Smooth muscle cell (in vitro differentiated cells): ENCODE results near the gene GINS2. TPM values are rescaled to one million over a fixed set of nuclear protein-coding genes. Genes with fewer than 3 reads are reported as not detected.

ENCODE experiments used
- DNase-seq: peaks from one replicate; lab custom pipeline; 2025; ENCODE audit not compliant: unreplicated experiment; lab: John Stamatoyannopoulos, UW
- H2AFZ ChIP-seq: fragments of 200-600 bp; sonication (generic); 2 replicates; pipeline ENCODE4 v1.6.0; 2016; ENCODE audit warnings: antibody characterized with exemption, low read depth, mild to moderate bottlenecking
- H3F3A ChIP-seq: fragments of 200-600 bp; sonication (generic); 2 replicates; pipeline ENCODE4 v1.6.0; 2017; ENCODE audit warnings: antibody characterized with exemption, low read depth
- H3K27ac ChIP-seq: fragments of 200-600 bp; sonication (generic); 2 replicates; pipeline ENCODE4 v1.5.1; 2016; ENCODE audit warnings: low read depth, mild to moderate bottlenecking
- H3K27me3 ChIP-seq: fragments of 200-600 bp; sonication (generic); 2 replicates; pipeline ENCODE4 v1.6.1; 2016; ENCODE audit warnings: low read depth, mild to moderate bottlenecking
- H3K36me3 ChIP-seq: fragments of 200-600 bp; sonication (generic); 2 replicates; pipeline ENCODE4 v1.5.1; 2016; ENCODE audit warnings: low read depth
- H3K4me1 ChIP-seq: fragments of 200-600 bp; sonication (generic); 2 replicates; pipeline ENCODE4 v1.5.1; 2016; ENCODE audit warnings: low read depth
- H3K4me2 ChIP-seq: fragments of 200-600 bp; sonication (generic); 2 replicates; pipeline ENCODE4 v1.6.0; 2016; ENCODE audit warnings: mild to moderate bottlenecking
- H3K4me3 ChIP-seq: fragments of 200-600 bp; sonication (generic); 2 replicates; pipeline ENCODE4 v1.5.1; 2016; ENCODE audit warnings: mild to moderate bottlenecking
- H3K79me2 ChIP-seq: fragments of 200-600 bp; sonication (generic); 2 replicates; pipeline ENCODE4 v1.6.0; 2016; ENCODE audit warnings: low read depth, mild to moderate bottlenecking
- H3K9ac ChIP-seq: fragments of 200-600 bp; sonication (generic); 2 replicates; pipeline ENCODE4 v1.6.0; 2016; ENCODE audit warnings: low read depth
- H3K9me3 ChIP-seq: fragments of 200-600 bp; sonication (generic); replicated peaks from 2 replicates; pipeline ENCODE4 v1.5.1; 2016; ENCODE audit warnings: low read depth
- H4K20me1 ChIP-seq: fragments of 200-600 bp; sonication (generic); 2 replicates; pipeline ENCODE4 v1.6.0; 2016; ENCODE audit warnings: low read depth
- CTCF ChIP-seq: fragments of 200-600 bp; sonication (generic); IDR thresholded peaks from 2 replicates; pipeline ENCODE4 v1.5.1; 2017; ENCODE audit warnings: borderline replicate concordance, mild to moderate bottlenecking, antibody characterized with exemption; ENCODE audit not compliant: insufficient read depth, poor library complexity, severe bottlenecking
- WGBS: methylation state at CpG from one replicate; pipeline ENCODE4 v1.1.7; 2016; ENCODE audit warnings: low lambda C conversion rate; 5-methylcytosine and 5-hydroxymethylcytosine counted together
- polyA plus RNA-seq: library from polyadenylated mRNA; unstranded; fragments of >200 nt; fragmentation: Nextera tagmentation; extraction: Ambion mirVana; gene quantifications from 2 replicates; pipeline ENCODE4 v1.2.1, GENCODE V29; 2016
- total RNA-seq: library from RNA; depleted of rRNA; stranded (reverse); fragments of >200 nt; gene quantifications from 2 replicates; pipeline ENCODE4 v1.2.3, GENCODE V29; 2014

GINS2 gene
- total and polyA plus RNA-seq, 2 experiments from 2014 or later, result 6.7 to 10.4 TPM

GRCh38 chr16:85668676-85669424 lies 19.9 kb downstream of the GINS2 start:
- no peaks in the 10 kb centered on the region for H3K79me2 ChIP-seq
- 97% methylated on average over 10 of the region's 10 CpGs for whole genome bisulfite sequencing
- H3K4me1 ChIP-seq, result no peaks in the 10 kb centered on the region
- no peak for DNase-seq
- H2AFZ ChIP-seq, result no peak overlapping the region
- peaks cover 11% of the 10 kb centered on the region for H3K36me3 ChIP-seq
- H3F3A ChIP-seq, result no peaks in the 10 kb centered on the region
- H4K20me1 ChIP-seq, result peaks cover 24% of the 10 kb centered on the region
- no peaks in the 10 kb centered on the region for H3K9me3 ChIP-seq
- H3K4me3 ChIP-seq, result no peak overlapping the region
- no peak overlapping the region for H3K4me2 ChIP-seq
- no peaks in the 10 kb centered on the region for H3K27me3 ChIP-seq
- H3K27ac ChIP-seq, result no peak overlapping the region
- no peak overlapping the region for H3K9ac ChIP-seq
- TF ChIP-seq CTCF, result no peak

- no peak for TF ChIP-seq CTCF
- Histone ChIP-seq H3K4me1 (peaks cover 1% of the 10 kb centered on the region), H4K20me1 (peaks cover 24% of the 10 kb centered on the region), H3K27ac (no peak overlapping the region), H3K27me3 (no peaks in the 10 kb centered on the region), H3K36me3 (peaks cover 10% of the 10 kb centered on the region), H3K79me2 (no peaks in the 10 kb centered on the region), H3K4me2 (no peak overlapping the region), H3K4me3 (no peak overlapping the region), H2AFZ (no peak overlapping the region), H3K9me3 (no peaks in the 10 kb centered on the region), H3K9ac (no peak overlapping the region), H3F3A (no peaks in the 10 kb centered on the region)
- DNase-seq, result no peak
- WGBS, result 95% methylated on average over 15 of the region's 16 CpGs
Observed at GRCh38 chr16:85667841-85668413, 20.8 kb downstream of the GINS2 start.

GRCh38 chr16:85667261-85667660 lies 21.5 kb downstream of the GINS2 start:
- H3K79me2 ChIP-seq, result no peaks in the 10 kb centered on the region
- peaks cover 6% of the 10 kb centered on the region for H3K36me3 ChIP-seq

More at GRCh38 chr16:85667261-85667660, 21.5 kb downstream of the GINS2 start:
- no peaks in the 10 kb centered on the region for H3K9me3 ChIP-seq
- no peak for DNase-seq
- no peak for TF ChIP-seq CTCF
- H3K27me3 ChIP-seq, result no peaks in the 10 kb centered on the region
- 94% methylated on average over 9 of the region's 9 CpGs for WGBS
- no peak overlapping the region for H2AFZ ChIP-seq
- no peak overlapping the region for H3K27ac ChIP-seq
- H3K4me1 ChIP-seq, result peaks cover 4% of the 10 kb centered on the region
- no peaks in the 10 kb centered on the region for H3F3A ChIP-seq
- no peak overlapping the region for H3K9ac ChIP-seq
- H3K4me2 ChIP-seq, result no peak overlapping the region
- no peak overlapping the region for H3K4me3 ChIP-seq
- H4K20me1 ChIP-seq, result peaks cover 24% of the 10 kb centered on the region
